GM18870 (cell line): ENCODE measurements around the gene ARHGAP10.

ENCODE experiments used
- ATAC-seq: cut with Tn5 transposase; IDR thresholded peaks from one replicate; pipeline ENCODE4 v1.9.1; 2021; ENCODE audit warnings: moderate library complexity; ENCODE audit not compliant: unreplicated experiment

ARHGAP10 gene

GRCh38 chr4:147765121-147765529 lies 33.2 kb downstream of the ARHGAP10 start:
- no peak for ATAC-seq

DNA sequence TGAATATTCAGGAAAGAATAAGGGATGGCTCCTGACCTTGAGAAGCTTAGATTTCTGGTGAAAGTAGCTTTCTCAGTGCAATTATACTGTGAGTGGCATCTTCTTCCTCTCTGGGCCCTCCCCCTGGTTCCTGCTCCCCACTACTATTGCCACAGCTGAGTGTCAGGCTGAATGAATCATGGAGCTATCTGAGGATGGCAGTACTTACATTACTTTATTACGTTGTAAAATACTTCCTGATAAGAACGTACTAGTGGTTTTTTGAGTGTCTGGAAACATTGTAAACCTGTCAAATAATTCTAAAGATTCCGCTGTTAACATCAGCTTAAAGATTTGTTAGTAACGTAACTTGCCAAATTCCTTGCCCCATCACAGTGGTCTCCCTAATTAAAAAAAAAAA lies 36.2 kb downstream of the ARHGAP10 start:
- no peak for ATAC-seq

GRCh38 chr4:147769386-147769785 lies 37.5 kb downstream of the ARHGAP10 start:
- ATAC-seq = no peak

- ATAC-seq = no peak
Observed at GRCh38 chr4:147770831-147771230, 38.9 kb downstream of the ARHGAP10 start.

- ATAC-seq = no peak
Observed at GRCh38 chr4:147772056-147772455, 40.2 kb downstream of the ARHGAP10 start.

DNA sequence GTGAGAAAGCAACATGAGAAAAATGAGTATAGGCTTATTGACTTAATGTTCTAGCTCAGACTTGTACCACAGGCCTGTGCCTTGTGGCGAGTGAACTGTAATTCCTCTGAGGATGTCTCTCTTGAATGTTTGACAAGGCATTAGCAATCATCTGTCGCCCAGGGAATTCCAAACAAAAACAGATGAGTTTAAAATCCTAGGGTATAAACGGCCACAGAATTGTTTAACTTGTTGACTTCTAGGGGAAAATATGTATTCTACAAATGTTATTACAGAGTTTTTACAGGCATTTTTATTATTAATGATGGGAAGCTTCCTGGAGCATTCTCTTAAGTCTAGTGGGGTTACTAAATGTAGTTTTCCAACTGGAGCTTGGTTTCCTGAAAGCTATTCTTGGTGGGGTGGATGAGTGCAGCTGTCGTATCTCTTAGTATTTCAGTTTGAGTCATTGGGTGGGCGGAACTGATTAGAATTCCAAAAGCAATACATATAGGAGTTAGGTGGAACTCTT lies 40.6 kb downstream of the ARHGAP10 start:
- no peak for ATAC-seq

- peak; percentile 38 for ATAC-seq
Observed at GRCh38 chr4:147773261-147774184, 41.6 kb downstream of the ARHGAP10 start.

GRCh38 chr4:147776716-147777115 lies 44.8 kb downstream of the ARHGAP10 start:
- ATAC-seq = no peak

GRCh38 chr4:147777456-147778091 lies 45.7 kb downstream of the ARHGAP10 start:
- no peak for ATAC-seq

DNA sequence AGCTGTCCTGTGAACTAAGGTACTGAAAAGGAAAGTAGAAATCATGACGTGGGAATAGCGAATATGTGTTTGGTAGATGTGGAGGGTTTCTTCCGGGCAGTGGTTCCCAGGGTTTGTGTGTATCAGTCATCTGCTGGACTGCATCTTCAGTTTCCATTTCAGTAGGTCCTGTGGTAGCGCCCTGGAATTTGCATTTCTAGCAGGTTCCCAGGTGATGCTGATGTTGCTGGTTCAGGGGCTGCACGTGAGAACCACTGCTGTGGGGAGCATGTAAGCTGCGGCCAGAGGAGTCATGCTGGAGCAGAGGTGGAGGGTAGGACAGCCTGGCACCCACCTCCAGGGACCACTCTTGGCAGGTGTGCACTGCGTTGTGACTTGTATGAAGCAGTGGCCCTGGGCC lies 47.1 kb downstream of the ARHGAP10 start:
- peak; percentile 68 for ATAC-seq

DNA sequence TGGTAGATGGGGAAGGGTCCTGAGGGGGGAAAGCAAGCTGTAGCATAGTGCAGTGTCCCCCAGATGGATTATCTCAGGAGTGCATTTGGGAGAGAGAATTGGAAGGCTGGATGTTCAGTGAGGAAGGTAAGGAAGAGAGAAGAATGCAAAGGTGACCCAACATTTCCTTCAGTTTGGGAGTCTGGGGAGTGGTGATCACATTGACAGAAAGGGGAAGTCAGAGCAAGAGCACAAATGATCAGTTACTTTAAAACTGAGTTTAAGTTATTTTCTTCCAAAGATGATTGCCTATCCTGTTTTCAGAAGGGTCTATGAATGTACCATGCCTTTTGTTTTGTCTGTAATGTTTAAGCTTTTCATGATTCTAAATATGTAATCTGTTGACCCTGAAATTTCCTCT lies 47.6 kb downstream of the ARHGAP10 start:
- ATAC-seq = no peak

GRCh38 chr4:147780137-147780777 lies 48.4 kb downstream of the ARHGAP10 start:
- peak; percentile 60 for ATAC-seq

GRCh38 chr4:147782087-147782781 lies 50.3 kb downstream of the ARHGAP10 start:
- no peak for ATAC-seq

DNA sequence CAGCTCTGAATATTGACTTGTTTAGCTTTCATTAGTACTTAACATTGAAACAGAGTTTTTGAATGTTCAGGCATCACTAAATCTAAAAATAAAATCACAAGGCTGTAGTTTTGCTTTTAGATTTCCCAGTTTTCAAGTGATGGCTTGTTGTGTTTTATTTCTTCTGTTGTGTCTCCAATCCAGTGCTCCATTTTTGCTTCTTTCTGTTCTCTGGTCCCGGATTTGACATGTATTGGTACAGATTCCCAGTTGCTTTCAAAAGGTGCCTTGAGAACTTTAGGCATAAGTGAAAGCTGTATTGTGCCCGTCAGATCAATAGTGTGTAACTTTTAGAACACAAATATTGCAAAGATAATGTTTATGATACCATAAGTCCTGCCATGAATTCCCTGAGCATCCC lies 53.2 kb downstream of the ARHGAP10 start:
- no peak for ATAC-seq

DNA sequence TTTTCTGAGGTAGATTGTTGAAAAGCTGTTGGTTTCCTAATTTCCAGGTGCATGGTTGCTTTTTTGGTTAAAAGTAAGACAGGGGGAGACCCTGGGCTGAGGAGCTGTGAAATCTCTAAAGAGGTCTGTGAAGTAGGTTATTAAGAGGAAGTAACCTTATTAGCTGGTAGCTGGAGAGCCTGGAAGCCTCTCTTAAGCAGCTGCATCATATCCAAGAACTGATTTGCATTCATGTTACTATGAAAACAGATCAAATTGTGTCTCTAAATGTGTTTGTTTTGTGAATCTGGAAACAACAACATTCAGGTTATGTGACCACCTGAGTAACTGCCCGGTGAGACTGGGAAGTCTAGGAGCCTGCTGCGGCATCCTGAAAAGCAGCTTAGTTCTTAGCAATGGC lies 54.1 kb downstream of the ARHGAP10 start:
- peak; percentile 83 for ATAC-seq

DNA sequence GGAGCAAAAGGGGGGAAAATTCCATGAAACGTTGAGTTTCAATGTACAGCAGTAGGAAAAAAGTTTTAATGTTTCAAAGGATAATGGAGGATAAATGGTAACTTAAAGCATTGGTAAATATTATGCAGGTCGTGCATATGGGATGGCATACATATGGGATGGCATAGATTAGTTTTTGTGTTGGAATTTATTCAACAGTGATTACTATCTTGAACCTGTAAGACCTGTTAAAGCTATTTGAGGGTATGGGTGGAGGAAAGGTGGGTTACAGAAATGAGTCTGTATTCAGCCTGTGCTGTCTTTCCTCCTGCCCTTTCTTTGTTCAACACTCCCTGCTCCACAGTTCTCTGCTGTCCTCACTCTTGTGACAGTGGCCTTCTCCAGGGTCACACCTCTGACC lies 54.6 kb downstream of the ARHGAP10 start:
- no peak for ATAC-seq

DNA sequence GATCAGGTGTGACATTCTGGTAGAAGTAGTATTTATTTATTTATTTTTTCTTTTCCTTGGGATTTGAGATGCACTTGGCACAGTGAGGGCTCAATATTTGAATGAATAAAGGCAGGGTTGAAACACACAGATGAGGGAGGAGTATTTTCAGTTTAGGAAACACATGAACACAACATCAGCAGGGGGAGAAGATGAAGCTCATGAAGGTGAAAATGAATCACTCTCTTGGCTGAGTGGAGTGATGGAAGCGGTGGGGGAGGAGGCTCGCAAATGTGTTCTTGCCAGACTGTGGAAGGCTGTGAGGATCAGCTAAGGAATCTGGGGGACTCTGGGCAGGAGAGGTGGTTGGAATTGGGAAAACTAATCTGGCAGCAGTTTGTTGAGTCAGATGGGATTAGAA lies 55.3 kb downstream of the ARHGAP10 start:
- no peak for ATAC-seq

DNA sequence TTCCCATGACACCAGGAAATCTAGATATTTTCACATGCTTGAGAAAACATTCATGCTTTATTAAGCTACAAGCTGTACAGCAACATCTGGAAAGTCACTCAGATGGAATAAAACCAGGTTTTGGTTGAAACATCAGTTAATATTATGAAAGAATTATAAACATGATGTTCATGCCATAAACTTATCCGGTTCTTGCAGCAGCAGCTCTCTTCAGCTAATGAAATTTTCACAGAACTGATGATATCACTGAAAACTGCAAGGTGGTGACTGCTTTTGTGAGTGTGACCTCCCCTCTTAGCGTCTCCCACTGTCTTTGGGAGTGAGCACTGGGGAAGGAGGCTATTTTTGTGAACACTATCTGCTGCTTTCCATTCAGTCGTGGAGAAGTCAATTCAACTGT lies 56.9 kb downstream of the ARHGAP10 start:
- ATAC-seq = no peak

DNA sequence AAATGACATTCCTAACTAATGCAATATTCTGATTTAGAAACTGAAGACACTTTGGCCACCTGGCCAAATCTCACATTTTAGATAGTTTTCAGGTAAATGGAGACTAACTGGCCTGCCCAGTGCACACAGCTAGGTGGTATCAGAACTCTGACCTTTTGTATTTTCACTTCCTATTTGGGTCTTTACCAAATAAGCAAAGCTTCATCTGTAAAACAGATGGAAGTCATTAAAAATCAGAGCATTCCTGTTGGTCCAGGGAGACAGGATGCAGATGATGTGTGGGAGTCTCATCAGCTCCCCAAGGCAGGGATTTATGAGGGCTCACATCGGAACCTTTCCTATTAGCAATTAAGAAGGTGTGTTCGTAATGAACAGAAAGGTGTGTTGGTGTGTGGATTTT lies 57.7 kb downstream of the ARHGAP10 start:
- ATAC-seq = no peak

DNA sequence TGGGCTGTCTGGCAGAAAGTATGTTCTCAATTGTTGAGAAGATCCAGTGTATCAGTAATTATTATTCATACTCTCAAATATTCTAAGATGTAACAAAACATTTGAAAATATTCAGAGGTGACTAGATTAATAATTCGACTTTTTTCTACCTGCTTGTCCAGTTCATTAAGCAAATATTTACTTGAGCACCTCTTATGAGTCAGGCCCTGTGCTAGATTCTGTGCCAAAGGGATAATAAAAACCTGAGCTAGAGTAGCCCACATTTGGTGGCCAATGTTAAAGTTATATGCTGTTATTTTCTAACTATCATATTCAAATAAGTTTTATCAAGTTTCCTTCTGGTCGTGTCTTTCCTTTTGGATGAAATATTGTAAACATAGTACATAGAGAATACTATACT lies 58.5 kb downstream of the ARHGAP10 start:
- no peak for ATAC-seq

DNA sequence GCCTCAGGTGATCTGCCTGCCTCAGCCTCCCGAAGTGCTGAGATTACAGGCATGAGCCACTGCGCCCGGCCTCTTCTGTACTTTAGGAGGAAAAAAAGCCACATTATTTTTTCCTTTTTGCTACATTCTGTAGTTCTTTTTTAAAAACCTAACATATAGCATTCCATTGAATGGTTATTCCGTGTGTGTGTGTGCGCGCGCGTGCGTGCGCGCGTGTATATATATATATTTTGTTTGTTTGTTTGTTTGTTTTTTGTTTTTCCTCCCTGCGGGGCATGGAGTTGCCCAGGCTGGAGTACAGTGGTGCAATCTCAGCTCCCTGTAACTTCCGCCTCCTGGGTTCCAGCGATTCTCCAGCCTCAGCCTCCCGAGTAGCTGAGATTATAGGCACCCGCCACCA lies 59.5 kb downstream of the ARHGAP10 start:
- no peak for ATAC-seq
